GM12878 (cell line): ENCODE measurements around the gene DDX49. TPM values are rescaled to one million over a fixed set of nuclear protein-coding genes. Genes with fewer than 3 reads are reported as not detected.

ENCODE experiments used
- ATAC-seq: fragments of 200-7000 bp; cut with Tn5 transposase; 3 replicates; pipeline ENCODE4 v1.9.1; 2020; ENCODE audit warnings: mild to moderate bottlenecking, moderate library complexity
- BruUV-seq: library from RNA; stranded (reverse); fragments of 400-500 nt; replicated peaks from 2 replicates; lab custom pipeline; 2021; lab: Mats Ljungman, UMichigan
- CTCF ChIA-PET: fragments of 300-600 bp; sonication (Branson Sonifier 250); formaldehyde crosslinking; extraction: SDS; loops from one replicate; lab custom pipeline; 2021; ENCODE audit warnings: inconsistent platforms; lab: Yijun Ruan, JAX
- POLR2A ChIA-PET: fragments of 350-600 bp; formaldehyde crosslinking; extraction: SDS; loops from one replicate; lab custom pipeline; 2021; ENCODE audit warnings: inconsistent platforms; lab: Charles Lee
- RAD21 ChIA-PET: fragments of 300-600 bp; sonication (Branson Sonifier 250); formaldehyde crosslinking; loops from one replicate; lab custom pipeline; 2023; ENCODE audit warnings: antibody characterized with exemption; ENCODE audit not compliant: unreplicated experiment; lab: Charles Lee
- SMC1A ChIA-PET: fragments of 300-600 bp; sonication (Branson Sonifier 250); formaldehyde crosslinking; loops from one replicate; lab custom pipeline; 2023; ENCODE audit not compliant: unreplicated experiment, uncharacterized antibody; lab: Charles Lee
- DNase-seq: peaks from one replicate; pipeline ENCODE4 v3.0.0-alpha.2; 2011; ENCODE audit warnings: low read depth, low spot score
- FAIRE-seq: peaks from 3 replicates; lab custom pipeline; 2011; peaks lifted over from hg19 to GRCh38; lab: Jason Lieb, UNC
- H2AFZ ChIP-seq: 2 replicates; pipeline ENCODE4 v1.6.0; 2011; ENCODE audit warnings: low read depth, low read length, control low read depth; ENCODE audit not compliant: control insufficient read depth
- H3K27ac ChIP-seq: 2 replicates; pipeline ENCODE4 v1.5.1; 2011; ENCODE audit warnings: control low read depth; ENCODE audit not compliant: control insufficient read depth, insufficient read depth
- H3K27me3 ChIP-seq, 2 experiments: replicated peaks in 1 of 2; 2 replicates each; pipeline versions ENCODE4 v1.6.0 to v1.6.1; 2011; ENCODE audit warnings: low read length in 1 of 2; ENCODE audit not compliant: control insufficient read depth in 2 of 2, insufficient read depth in 2 of 2
- H3K36me3 ChIP-seq, 2 experiments: 2 replicates each; pipeline ENCODE4 v1.5.1; 2011; ENCODE audit warnings: low read length in 1 of 2; ENCODE audit not compliant: control insufficient read depth in 2 of 2, insufficient read depth in 2 of 2
- H3K4me1 ChIP-seq: 2 replicates; pipeline ENCODE4 v1.6.1; 2011; ENCODE audit warnings: mild to moderate bottlenecking, low read length, moderate library complexity, mixed read lengths; ENCODE audit not compliant: control insufficient read depth, insufficient read depth
- H3K4me2 ChIP-seq: 2 replicates; pipeline ENCODE4 v1.6.0; 2011; ENCODE audit warnings: control low read depth; ENCODE audit not compliant: control insufficient read depth, insufficient read depth
- H3K4me3 ChIP-seq: fragments of 200-600 bp; sonication (generic); 2 replicates; pipeline ENCODE4 v1.5.1; 2016
- H3K79me2 ChIP-seq: 2 replicates; pipeline ENCODE4 v1.6.0; 2011; ENCODE audit warnings: low read length; ENCODE audit not compliant: control insufficient read depth, insufficient read depth
- H3K9ac ChIP-seq: 2 replicates; pipeline ENCODE4 v1.8.0; 2011; ENCODE audit warnings: low read length, control low read depth, mixed read lengths; ENCODE audit not compliant: control insufficient read depth, insufficient read depth
- H3K9me3 ChIP-seq: replicated peaks from 3 replicates; pipeline ENCODE4 v1.5.1; 2011; ENCODE audit warnings: mild to moderate bottlenecking, low read length; ENCODE audit not compliant: control insufficient read depth, insufficient read depth
- H4K20me1 ChIP-seq: 2 replicates; pipeline ENCODE4 v1.6.0; 2011; ENCODE audit not compliant: control insufficient read depth, insufficient read depth
- BRCA1 ChIP-seq: IDR thresholded peaks from 2 replicates; pipeline ENCODE4 v1.6.1; 2011; ENCODE audit warnings: low read depth, low read length, improper control_type of control experiment
- HDGF ChIP-seq: fragments of 450-650 bp; IDR thresholded peaks from 2 replicates; pipeline ENCODE4 v1.6.1; 2016; ENCODE audit warnings: antibody characterized with exemption
- NBN ChIP-seq: fragments of 450-650 bp; IDR thresholded peaks from 2 replicates; pipeline ENCODE4 v1.6.1; 2016
- PAX5 ChIP-seq: IDR thresholded peaks from 2 replicates; pipeline ENCODE4 v1.6.1; 2011; ENCODE audit warnings: low read depth, low read length, borderline replicate concordance
- POU2F2 ChIP-seq: IDR thresholded peaks from 3 replicates; pipeline ENCODE4 v1.6.1; 2011; ENCODE audit warnings: low read depth, mild to moderate bottlenecking, low read length, borderline replicate concordance
- RBBP5 ChIP-seq: fragments of 200-600 bp; sonication (generic); conservative IDR thresholded peaks from 2 replicates; pipeline ENCODE4 v1.6.1; 2016
- SMC3 ChIP-seq: IDR thresholded peaks from 2 replicates; pipeline ENCODE4 v1.6.1; 2011; ENCODE audit warnings: low read length, improper control_type of control experiment, borderline replicate concordance
- TCF12 ChIP-seq: IDR thresholded peaks from 2 replicates; pipeline ENCODE4 v1.6.1; 2011; ENCODE audit warnings: low read depth, mild to moderate bottlenecking, low read length
- YY1 ChIP-seq: IDR thresholded peaks from 2 replicates; pipeline ENCODE4 v1.6.1; 2011; ENCODE audit warnings: low read depth, mild to moderate bottlenecking, low read length
- ZNF217 ChIP-seq: fragments of 450-650 bp; IDR thresholded peaks from 2 replicates; pipeline ENCODE4 v1.6.1; 2017; ENCODE audit warnings: antibody characterized with exemption, mild to moderate bottlenecking
- ZNF384 ChIP-seq: IDR thresholded peaks from 2 replicates; pipeline ENCODE4 v1.6.1; 2012; ENCODE audit warnings: low read depth, mild to moderate bottlenecking, low read length, improper control_type of control experiment, borderline replicate concordance
- WGBS: methylation state at CpG from one replicate; pipeline ENCODE4 v1.1.6; 2016; ENCODE audit warnings: low lambda C conversion rate; ENCODE audit not compliant: insufficient replicate concordance, insufficient coverage; ENCODE audit errors: missing lambda C conversion rate; 5-methylcytosine and 5-hydroxymethylcytosine counted together
- in situ Hi-C: fragments of 300-500 bp; cut with MboI; formaldehyde crosslinking; loops from 9 replicates; pipeline ENCODE4 v1.14.3; 2018; ENCODE audit warnings: mixed read lengths
- intact Hi-C: fragments of 100-400 bp; cut with micrococcal nuclease; formaldehyde crosslinking; loops from one replicate; pipeline ENCODE4 v1.14.2; 2022; ENCODE audit not compliant: unreplicated experiment
- polyA plus RNA-seq, 11 experiments: library from polyadenylated mRNA; depleted of rRNA in 4 of 11; unstranded in 6 of 11; stranded (reverse) in 5 of 11; fragments of >200 nt; fragmentation: Nextera tagmentation in 4 of 11; fragmentation: Illumina TruSeq in 1 of 11; extraction: Ambion mirVana in 4 of 11; extraction: Trizol in 1 of 11; gene quantifications; 1 replicate in 1 of 11; 2 replicates in 10 of 11; pipeline versions ENCODE4 v1.2.1 to v1.2.3, GENCODE V29; 2011 to 2016; ENCODE audit warnings: inconsistent platforms in 2 of 11, missing spikeins in 2 of 11, low read depth in 1 of 11
- total RNA-seq, 4 experiments: library from RNA; depleted of rRNA in 3 of 4; stranded (reverse); fragments of >200 nt in 3 of 4; fragmentation: Illumina TruSeq in 1 of 4; extraction: Trizol in 1 of 4; gene quantifications; 2 replicates each; pipeline versions ENCODE4 v1.2.1 to v1.2.3, GENCODE V29; 2013 to 2021
- TF ChIP-seq, protein P1 (sequence below): IDR thresholded peaks from 2 replicates; pipeline ENCODE4 v1.6.1; 2011; ENCODE audit warnings: mild to moderate bottlenecking, low read depth, low read length, moderate library complexity; ENCODE audit not compliant: insufficient replicate concordance
- TF ChIP-seq, protein P2 (sequence below): IDR thresholded peaks from 2 replicates; pipeline ENCODE4 v1.6.1; 2012; ENCODE audit warnings: low read depth, low read length, improper control_type of control experiment
- TF ChIP-seq, protein P3 (sequence below): fragments of 450-650 bp; IDR thresholded peaks from 2 replicates; pipeline ENCODE4 v1.6.1; 2016; ENCODE audit warnings: mild to moderate bottlenecking

The DDX49 gene
- total and polyA plus RNA-seq, 10 of the 15 experiments (the other 5 are each of a cell fraction or from before 2014, with no cell fraction given) = 0.58 to 102 (median 48.1) TPM

DNA sequence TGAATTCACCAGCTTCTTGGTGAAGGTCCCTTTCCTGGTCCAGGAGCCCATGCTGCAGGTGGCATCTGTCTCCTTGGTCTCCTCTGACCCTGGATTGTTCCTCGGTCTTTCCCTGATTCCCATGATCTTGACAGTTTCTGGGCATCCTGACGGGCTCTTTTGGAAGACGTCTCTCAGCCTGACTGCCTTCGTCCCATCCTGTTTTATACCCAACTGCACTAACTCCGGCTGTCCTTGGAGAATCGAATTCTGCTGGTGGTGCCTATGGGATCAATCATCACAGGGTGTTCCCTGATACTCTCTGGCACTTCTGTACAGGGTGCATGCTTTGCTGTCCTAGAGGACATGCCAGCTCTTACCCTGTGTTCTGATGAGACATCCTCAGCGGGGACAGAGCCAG, 42.6 kb upstream of the DDX49 start (continued):
- TF ChIP-seq TCF12 = no peak
- TF ChIP-seq, protein P1, sequence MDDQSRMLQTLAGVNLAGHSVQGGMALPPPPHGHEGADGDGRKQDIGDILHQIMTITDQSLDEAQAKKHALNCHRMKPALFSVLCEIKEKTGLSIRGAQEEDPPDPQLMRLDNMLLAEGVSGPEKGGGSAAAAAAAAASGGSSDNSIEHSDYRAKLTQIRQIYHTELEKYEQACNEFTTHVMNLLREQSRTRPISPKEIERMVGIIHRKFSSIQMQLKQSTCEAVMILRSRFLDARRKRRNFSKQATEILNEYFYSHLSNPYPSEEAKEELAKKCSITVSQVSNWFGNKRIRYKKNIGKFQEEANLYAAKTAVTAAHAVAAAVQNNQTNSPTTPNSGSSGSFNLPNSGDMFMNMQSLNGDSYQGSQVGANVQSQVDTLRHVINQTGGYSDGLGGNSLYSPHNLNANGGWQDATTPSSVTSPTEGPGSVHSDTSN = no peak
- no peak for TF ChIP-seq HDGF
- no peak for TF ChIP-seq ZNF384
- TF ChIP-seq SMC3 = no peak
- TF ChIP-seq, protein P2, sequence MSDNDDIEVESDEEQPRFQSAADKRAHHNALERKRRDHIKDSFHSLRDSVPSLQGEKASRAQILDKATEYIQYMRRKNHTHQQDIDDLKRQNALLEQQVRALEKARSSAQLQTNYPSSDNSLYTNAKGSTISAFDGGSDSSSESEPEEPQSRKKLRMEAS = no peak
- TF ChIP-seq BRCA1 = no peak
- TF ChIP-seq, protein P3, sequence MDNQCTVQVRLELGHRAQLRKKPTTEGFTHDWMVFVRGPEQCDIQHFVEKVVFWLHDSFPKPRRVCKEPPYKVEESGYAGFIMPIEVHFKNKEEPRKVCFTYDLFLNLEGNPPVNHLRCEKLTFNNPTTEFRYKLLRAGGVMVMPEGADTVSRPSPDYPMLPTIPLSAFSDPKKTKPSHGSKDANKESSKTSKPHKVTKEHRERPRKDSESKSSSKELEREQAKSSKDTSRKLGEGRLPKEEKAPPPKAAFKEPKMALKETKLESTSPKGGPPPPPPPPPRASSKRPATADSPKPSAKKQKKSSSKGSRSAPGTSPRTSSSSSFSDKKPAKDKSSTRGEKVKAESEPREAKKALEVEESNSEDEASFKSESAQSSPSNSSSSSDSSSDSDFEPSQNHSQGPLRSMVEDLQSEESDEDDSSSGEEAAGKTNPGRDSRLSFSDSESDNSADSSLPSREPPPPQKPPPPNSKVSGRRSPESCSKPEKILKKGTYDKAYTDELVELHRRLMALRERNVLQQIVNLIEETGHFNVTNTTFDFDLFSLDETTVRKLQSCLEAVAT = no peak
- TF ChIP-seq NBN = no peak
- TF ChIP-seq YY1 = no peak

DNA sequence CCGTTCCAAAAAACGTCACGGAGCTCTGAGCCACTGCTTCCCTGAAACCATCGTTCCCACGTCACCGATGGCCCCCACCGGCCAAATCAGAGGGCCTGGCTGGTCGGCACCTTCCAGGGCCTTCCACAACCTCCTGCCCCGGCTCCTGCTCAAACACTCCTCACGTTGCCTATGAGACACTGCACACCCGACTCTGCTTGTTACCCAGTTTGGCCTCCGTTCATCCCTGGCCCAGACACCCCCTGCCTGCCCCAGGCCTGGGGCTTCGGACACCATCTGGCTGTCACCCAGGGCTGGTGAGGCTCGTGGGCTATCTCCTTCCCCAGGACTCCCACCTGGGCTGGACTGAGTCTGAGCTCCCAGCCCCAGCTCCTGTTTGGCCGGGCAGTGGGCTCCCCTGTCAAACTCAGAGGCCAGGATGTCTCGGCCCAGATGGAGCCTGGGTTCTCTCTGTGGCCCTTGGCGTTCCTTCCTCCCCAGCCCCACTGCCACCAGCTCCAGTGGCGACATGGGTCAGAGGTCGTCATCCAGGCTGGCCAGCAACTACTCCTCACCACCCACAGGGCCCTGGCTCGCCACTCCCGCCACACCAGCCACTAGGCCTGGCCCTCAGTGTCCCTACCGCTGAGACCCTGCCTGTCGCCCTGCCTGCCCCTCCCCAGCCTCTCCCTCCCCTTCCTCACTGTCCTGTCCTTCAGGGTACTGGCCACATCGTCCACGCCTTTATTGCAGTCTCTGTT, 41.3 kb upstream of the DDX49 start:
- CTCF ChIA-PET = no interaction called here

More for the DNA sequence above, 41.3 kb upstream of the DDX49 start:
- H3K27me3 ChIP-seq = no peaks in the 10 kb centered on the region
- in situ Hi-C loops (no loop called here), intact Hi-C loops (no loop called here)
- SMC1A ChIA-PET = interaction anchor here (1.6 kb wide), 1 partner anchor 11 kb away, joined by 3 read pairs; no protein-coding TSS in a partner anchor
- ATAC-seq = no peak
- H3K27ac ChIP-seq = no peak overlapping the region
- no peak for DNase-seq
- no peak overlapping the region for H3K9ac ChIP-seq
- no peaks in the 10 kb centered on the region for H4K20me1 ChIP-seq
- H3K4me1 ChIP-seq = no peaks in the 10 kb centered on the region
- RAD21 ChIA-PET = no interaction called here
- no peaks in the 10 kb centered on the region for H3K36me3 ChIP-seq
- BruUV-seq = no TSS peak
- no peak for FAIRE-seq
- H3K79me2 ChIP-seq = no peaks in the 10 kb centered on the region
- 72% methylated on average over 23 of the region's 25 CpGs for WGBS
- POLR2A ChIA-PET = no interaction called here
- H3K4me2 ChIP-seq = no peak overlapping the region
- H3K4me3 ChIP-seq = no peak overlapping the region
- no peak overlapping the region for H2AFZ ChIP-seq
- H3K9me3 ChIP-seq = no peaks in the 10 kb centered on the region
- TF ChIP-seq PAX5 (no peak), POU2F2 (no peak), ZNF217 (no peak), RBBP5 (no peak)
